ENCODE data around the gene PRRG2.

Gene PRRG2

DNA sequence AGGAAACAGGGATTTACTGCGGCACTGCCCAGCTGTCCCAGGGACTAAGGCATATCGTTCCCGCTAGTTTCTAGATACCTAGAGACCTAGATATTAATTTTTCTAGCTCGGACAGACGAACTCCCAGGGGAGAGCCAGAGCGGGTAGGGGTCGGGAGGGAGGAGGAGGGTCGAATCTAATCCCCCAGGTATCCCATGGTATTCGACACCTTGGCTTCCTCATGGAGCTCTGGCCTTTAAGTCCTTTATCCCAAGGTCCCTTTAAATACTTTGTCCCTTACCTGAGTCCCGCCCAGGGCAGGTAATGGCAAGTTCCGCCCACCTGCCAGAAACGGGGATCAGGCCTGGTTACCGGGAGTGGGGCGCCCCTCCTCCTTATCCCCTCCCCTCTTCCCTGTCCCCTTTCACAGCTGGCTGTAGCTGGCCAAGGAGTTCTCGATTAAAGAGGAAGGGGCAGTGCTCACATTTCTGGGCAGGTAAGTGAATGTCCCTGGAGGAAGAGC lies at the start of gene PRRG2:
Gene PRRG2 (plus strand): TSS at position 310 of the 502 bp plus-strand sequence. CDS start 1,904 bp downstream, outside the sequence.
- no peak for DNase-seq

- no peak for DNase-seq
Observed at GRCh38 chr19:49533551-49534488, 47.3 kb upstream of the PRRG2 start.

DNA sequence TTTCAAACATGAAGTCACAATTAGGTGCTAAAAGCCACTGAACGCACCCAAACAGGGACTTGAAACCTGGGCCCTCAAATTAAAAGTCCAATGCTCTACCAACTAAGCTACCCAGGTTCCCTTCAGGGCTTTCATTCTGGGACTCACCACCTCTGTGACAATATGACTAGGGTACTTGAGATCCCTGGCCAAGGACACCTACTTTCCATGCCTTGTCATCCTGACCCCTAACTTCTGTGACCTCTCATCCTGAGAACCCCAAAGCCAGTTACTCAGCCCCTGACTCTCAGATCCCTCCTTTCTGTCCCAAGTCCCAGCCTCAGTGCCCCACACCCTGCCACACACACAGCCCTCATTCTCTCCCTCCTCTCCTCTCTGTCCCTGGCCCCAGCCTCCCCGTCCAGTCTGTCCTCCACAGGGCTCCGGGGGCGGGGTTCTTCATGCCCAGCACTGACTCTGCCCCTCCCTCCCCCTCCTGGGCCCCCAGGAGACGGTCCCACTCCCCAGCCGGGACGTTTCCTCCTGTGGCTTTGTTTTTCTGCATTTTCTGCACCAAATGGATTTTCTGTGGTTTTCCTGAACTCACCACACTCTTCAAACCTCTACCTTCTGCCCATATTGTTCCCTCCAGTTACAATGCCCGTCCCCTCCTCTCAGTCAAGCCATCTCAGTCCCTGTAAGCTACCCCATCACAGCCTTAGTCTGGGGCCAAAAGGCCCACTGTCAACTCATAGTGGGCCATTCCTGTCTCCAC lies 46.3 kb upstream of the PRRG2 start:
- no peak for DNase-seq

GRCh38 chr19:49536921-49537462 lies 44.1 kb upstream of the PRRG2 start:
- no peak for DNase-seq

DNA sequence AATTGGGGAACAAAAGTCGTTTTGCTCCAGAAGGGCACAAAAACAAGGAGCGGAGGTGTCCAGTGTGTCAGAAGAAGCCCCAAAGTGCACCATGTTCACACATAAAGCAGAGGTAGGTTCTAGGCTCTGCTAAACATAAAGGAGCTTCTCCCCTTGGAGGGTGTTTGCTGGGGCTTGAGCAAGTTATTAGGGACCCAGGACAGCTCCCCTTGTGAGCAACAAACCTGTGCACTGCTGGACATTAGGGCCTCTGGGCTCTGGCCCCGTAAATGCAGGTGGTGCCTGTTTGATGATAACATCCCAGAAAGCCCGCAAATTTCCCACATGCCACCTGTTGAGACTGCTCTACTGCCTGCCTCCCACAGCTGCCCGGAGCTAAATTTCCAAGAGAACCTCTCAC lies 42.5 kb upstream of the PRRG2 start:
- no peak for DNase-seq

DNA sequence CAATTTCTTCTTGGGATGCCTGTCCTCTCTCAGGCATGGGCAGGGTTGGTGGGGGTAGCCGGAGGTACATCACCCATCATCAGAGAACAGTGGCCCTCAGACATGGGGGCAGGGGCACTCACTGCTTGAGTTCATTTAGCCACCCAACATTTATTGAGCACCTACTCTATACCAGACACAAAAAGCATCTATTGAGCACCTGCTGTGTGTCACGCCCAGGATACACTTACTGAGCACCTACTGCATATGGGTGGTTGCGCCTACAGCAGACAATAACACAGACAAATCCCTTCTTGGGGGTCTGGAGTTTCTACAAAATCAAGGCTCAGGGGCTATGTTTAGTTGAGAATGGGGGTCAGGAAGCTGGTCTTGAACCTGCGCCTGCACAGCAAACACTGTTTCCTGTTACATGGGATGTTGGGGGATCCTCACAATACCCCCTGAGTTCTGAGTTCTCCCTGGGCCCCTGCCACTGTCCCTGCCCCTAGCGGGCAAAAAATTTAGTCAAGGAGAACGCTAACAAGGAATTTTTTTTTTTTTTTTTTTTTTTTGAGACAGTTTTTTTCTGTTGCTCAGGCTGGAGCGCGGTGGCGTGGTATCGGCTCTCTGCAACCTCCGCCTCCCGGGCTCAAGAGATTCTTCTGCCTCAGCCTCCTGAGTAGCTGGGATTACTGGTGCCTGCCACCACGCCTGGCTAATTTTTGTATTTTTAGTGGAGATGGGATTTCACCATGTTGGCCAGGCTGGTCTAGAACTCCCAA lies 41.7 kb upstream of the PRRG2 start:
- no peak for DNase-seq

GRCh38 chr19:49541914-49542313 lies 39.2 kb upstream of the PRRG2 start:
- DNase-seq = no peak

DNA sequence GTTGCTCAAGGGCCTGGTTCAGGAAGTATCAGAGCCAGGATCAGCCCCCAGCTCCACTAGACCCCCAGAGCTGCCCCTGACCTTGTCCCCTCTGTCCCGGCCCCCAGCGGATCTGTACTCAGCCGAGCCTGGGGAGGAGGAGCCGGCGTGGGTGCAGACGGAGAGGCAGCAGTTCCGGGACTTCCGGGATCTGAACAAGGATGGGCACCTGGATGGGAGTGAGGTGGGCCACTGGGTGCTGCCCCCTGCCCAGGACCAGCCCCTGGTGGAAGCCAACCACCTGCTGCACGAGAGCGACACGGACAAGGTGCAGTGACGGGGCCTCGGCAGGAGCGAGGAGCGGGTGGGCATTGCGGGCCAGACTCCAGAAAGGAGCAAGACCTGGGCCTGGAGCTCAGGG lies 38.7 kb upstream of the PRRG2 start:
- no peak for DNase-seq

DNA sequence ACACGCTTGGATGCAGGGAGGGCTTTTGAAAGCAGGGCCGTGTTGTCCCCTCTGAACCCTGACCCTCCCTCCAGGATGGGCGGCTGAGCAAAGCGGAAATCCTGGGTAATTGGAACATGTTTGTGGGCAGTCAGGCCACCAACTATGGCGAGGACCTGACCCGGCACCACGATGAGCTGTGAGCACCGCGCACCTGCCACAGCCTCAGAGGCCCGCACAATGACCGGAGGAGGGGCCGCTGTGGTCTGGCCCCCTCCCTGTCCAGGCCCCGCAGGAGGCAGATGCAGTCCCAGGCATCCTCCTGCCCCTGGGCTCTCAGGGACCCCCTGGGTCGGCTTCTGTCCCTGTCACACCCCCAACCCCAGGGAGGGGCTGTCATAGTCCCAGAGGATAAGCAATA lies 38.1 kb upstream of the PRRG2 start:
- DNase-seq = no peak

- no peak for DNase-seq
Observed at GRCh38 chr19:49544154-49544553, 37.0 kb upstream of the PRRG2 start.

DNA sequence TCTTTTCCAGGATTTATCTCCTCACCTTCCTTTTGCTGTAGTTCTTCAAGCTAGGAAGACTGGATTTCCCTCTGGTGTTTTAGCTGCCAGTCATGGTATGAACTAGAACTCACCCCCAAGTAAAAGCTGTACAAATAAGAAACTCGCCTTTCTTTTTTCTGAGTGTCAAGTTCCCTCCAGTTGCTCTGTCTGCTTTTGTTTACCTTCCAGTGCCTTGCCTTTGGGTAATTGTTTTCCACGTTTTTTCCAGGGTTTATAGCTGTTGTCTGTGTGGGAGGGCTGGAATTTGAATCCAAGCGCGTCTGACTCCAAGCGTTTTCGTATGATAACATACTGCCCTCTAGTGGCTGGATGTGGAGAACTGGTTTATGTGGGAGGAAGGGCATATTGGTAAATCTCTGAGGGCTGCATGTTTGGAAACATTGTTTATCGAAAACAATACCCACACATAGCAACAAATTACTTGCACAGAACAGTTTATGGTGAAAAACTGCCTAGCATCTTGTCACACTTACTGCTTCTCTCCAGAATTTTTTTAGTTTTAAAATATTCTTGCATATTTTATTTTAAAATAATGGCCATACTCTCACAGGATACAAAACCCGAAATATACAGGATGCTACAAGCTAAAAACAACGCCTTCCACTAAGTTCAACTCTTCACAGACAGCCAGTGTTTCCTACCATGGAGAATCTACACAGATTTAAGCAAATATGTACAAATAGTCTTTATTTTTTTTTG lies 34.1 kb upstream of the PRRG2 start:
- DNase-seq = peak; percentile 31

- DNase-seq = no peak
Observed at GRCh38 chr19:49549045-49549444, 32.1 kb upstream of the PRRG2 start.

DNA sequence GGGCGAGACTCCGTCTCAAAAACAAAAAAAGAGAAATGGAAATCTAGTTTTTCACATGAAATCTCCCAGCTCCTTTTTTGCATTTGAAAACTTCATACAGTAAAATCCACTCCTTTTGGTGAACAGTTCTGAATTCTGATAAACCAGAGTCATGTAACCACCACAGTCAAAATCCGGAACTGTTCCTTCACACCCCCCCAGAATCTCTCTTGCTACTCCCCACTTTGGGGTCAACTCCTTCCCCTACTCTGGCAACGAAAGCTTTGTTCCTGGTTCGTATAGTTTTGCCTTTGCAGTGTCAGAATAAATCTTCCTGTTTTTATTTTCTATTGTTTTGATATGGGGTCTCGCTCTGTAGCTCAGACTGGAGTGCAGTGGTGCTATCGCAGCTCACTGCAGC lies 29.6 kb upstream of the PRRG2 start:
- no peak for DNase-seq

DNA sequence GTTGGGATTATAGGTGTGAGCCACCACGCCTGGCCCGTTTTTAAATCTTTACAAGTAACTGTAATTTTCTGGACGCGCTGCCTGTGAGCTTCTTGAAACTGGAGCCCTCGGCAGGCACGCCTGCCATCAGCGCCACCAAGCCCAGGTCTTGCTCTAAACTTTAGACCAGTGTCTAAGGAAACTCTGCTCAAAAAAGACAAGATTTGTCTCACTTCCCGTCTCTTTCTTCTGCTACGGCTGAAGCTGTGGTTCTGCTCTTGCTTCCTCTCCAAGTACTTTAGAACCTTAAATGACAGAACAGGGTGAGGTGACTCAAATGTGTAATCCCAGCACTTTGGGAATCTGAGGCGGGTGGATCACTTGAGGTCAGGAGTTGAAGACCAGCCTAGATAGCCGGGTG lies 28.4 kb upstream of the PRRG2 start:
- DNase-seq = no peak

DNA sequence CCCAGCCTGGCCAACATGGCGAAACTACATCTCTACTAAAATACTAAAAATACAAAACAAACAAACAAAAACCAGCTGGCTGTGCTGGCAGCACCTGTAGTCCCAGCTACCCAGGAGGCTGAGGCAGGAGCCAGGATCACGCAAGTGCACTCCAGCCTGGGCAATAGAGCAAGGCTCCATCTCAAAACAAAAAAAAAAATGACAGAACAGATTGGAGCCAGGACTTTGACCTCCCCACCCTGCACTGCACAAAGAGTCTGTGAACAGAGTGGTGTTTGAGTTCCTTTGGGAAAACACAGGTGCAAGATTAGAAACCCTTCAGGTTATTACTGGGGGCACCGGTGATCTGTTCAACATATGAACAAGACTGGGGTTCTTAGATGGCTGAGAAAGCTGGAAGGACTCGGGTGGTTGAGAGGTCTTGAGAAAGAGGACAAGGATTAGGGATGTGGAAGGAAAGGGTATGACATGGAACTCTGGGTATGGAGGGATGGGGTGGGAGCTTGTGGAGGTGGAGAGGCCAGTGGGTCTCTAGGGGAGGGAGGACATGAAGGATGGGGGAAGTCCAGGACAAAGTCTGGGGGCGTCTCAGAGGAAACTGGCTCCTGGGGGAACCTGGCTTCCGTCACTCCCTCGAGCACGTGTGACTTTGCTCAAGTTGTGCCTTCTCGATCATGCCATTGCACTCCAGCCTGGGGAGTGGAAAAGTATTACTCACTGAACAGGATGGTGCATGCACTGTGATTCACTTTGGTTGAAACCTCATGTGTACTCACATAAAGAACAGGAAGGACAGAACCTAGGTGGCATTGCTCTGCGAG lies 27.5 kb upstream of the PRRG2 start:
- no peak for DNase-seq

- no peak for DNase-seq
Observed at GRCh38 chr19:49554701-49555181, 26.4 kb upstream of the PRRG2 start.

GRCh38 chr19:49555600-49556411 lies 25.3 kb upstream of the PRRG2 start:
- no peak for DNase-seq

- no peak for DNase-seq
Observed at GRCh38 chr19:49556412-49557398, 24.4 kb upstream of the PRRG2 start.

All from NK-92 treated with Interleukin-12 subunit alpha and Interleukin-12 subunit beta, amount 100 ng/mL, for 24 hours (cell line).